Panc1 (cell line): ENCODE results near the gene NOP14. TPM values are rescaled to one million over a fixed set of nuclear protein-coding genes. Genes with fewer than 3 reads are reported as not detected.

Experiments used
- ATAC-seq: fragments of 200-7000 bp; cut with Tn5 transposase; 2 replicates; pipeline ENCODE4 v1.9.1; 2020; ENCODE audit warnings: mild to moderate bottlenecking, moderate library complexity
- BruUV-seq: library from RNA; stranded (reverse); fragments of 400-500 nt; replicated peaks from 2 replicates; lab custom pipeline; 2021; lab: Mats Ljungman, UMichigan
- CTCF ChIA-PET: fragments of 300-600 bp; sonication (Branson Sonifier 250); formaldehyde crosslinking; loops from one replicate; lab custom pipeline; 2022; ENCODE audit warnings: antibody characterized with exemption; lab: Charles Lee
- POLR2A ChIA-PET: fragments of 300-600 bp; sonication (Branson Sonifier 250); formaldehyde crosslinking; loops from one replicate; lab custom pipeline; 2022; ENCODE audit warnings: antibody characterized with exemption; lab: Charles Lee
- DNase-seq: peaks from one replicate; pipeline ENCODE4 v3.0.0-alpha.2; 2010; ENCODE audit warnings: low read depth, low spot score
- H3K27ac ChIP-seq: 2 replicates; pipeline ENCODE4 v1.5.1; 2011; ENCODE audit warnings: mild to moderate bottlenecking, low read length, inconsistent platforms
- H3K27me3 ChIP-seq: fragments of 200-500 bp; sonication (Bioruptor generic); 2 replicates; pipeline ENCODE4 v1.6.0; 2014; ENCODE audit warnings: low read length, inconsistent platforms; ENCODE audit not compliant: control insufficient read depth, insufficient read depth
- H3K36me3 ChIP-seq: fragments of 200-500 bp; sonication (Bioruptor generic); 2 replicates; pipeline ENCODE4 v1.5.1; 2014; ENCODE audit warnings: inconsistent platforms, mild to moderate bottlenecking, low read length, moderate library complexity; ENCODE audit not compliant: control insufficient read depth, insufficient read depth
- H3K4me1 ChIP-seq: 2 replicates; pipeline ENCODE4 v1.5.1; 2011; ENCODE audit warnings: inconsistent platforms, mild to moderate bottlenecking, low read length, moderate library complexity; ENCODE audit not compliant: control insufficient read depth, insufficient read depth
- H3K4me3 ChIP-seq, 2 experiments: 2 replicates each; pipeline ENCODE4 v1.5.1; 2011 to 2012; ENCODE audit warnings: low read depth in 2 of 2, low read length in 2 of 2, mild to moderate bottlenecking in 2 of 2, inconsistent platforms in 1 of 2, moderate library complexity in 1 of 2
- H3K9me3 ChIP-seq: fragments of 200-500 bp; sonication (Bioruptor generic); 2 replicates; pipeline ENCODE4 v1.5.1; 2014; ENCODE audit warnings: low read depth, mild to moderate bottlenecking, inconsistent platforms, low read length, moderate library complexity; ENCODE audit not compliant: control insufficient read depth, insufficient read depth
- POLR2AphosphoS5 ChIP-seq: IDR thresholded peaks from 2 replicates; pipeline ENCODE4 v1.6.1; 2012; ENCODE audit warnings: mild to moderate bottlenecking, low read depth, low read length, moderate library complexity
- SIN3A ChIP-seq: IDR thresholded peaks from 2 replicates; pipeline ENCODE4 v1.6.1; 2012; ENCODE audit warnings: low read depth, mild to moderate bottlenecking, low read length, moderate library complexity, borderline replicate concordance; ENCODE audit not compliant: insufficient read depth
- TCF7L2 ChIP-seq: IDR thresholded peaks from 2 replicates; pipeline ENCODE4 v1.6.1; 2011; ENCODE audit warnings: mild to moderate bottlenecking, low read depth, low read length, inconsistent platforms
- in situ Hi-C: cut with HindIII; loops from 2 replicates; pipeline ENCODE4 v1.10.0; 2016; ENCODE audit warnings: low sequenced_read_pairs, low pct_unique_long_range_greater_than_20kb
- intact Hi-C: fragments of 100-400 bp; cut with micrococcal nuclease; formaldehyde crosslinking; loops from one replicate; pipeline ENCODE4 v1.10.0; 2022; ENCODE audit not compliant: unreplicated experiment
- total RNA-seq: library from RNA; stranded (reverse); gene quantifications from one replicate; pipeline ENCODE4 v1.2.1, GENCODE V29; 2021; ENCODE audit not compliant: unreplicated experiment
- TF ChIP-seq, protein P1 (sequence below), 2 experiments: IDR thresholded peaks; 2 replicates each; pipeline ENCODE4 v1.6.1; 2011 to 2012; ENCODE audit warnings: low read depth in 2 of 2, control low read depth in 1 of 2, low read length in 1 of 2, mild to moderate bottlenecking in 1 of 2, moderate library complexity in 1 of 2; ENCODE audit not compliant: insufficient read depth in 1 of 2
- TF ChIP-seq, protein P2 (sequence below): fragments of 450-650 bp; IDR thresholded peaks from 2 replicates; pipeline ENCODE4 v1.5.1; 2017; ENCODE audit warnings: mild to moderate bottlenecking

Gene NOP14
- total RNA-seq, 1 experiment from 2014 or later = 32.9 TPM

DNA sequence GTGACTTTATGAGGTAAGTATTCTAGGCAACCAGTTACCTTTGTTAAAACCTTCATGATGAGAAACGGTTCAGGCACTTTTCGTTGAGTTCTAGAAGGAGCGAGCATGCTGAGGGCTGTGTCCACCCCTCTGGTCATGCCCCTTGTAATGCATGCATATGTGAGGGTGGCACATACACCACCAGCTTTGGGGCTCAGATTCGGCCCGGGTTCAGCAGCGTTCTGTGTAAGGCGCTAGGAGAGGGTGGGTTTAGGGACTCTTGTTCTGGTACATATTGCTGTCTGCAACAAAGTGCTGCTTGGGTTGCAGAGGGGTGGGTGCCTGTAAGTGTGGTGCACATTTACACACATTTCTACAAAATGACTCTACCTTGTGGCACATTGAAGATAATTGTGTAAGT is 54.5 kb downstream of the NOP14 start:
- intact Hi-C loops = no loop called here

DNA sequence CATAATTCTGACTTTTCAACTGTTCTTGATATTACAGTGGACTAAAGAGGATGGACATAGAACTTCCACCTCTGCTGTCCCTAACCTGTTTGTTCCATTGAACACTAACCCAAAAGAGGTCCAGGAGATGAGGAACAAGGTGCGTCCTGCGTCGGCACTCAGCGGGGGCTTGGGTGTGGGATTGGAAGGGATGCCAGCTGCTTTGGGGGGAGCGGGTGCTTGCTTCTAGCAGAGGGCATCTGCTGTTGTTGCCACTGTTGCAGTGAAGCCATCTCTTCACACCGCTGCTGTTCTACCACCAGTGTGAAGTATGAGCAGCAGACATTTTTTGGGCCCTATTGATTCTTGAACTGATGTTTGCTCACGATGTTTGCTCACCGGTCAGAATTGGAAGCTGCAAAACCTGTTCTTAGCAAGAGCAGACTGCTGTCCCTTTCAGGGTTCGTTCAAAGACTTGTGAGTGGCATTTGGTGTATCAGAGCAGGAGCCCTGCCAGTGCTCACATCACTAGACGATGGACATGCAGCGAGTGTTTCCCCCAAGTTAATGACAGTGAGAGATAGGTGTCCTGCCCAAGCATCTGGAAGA is 55.4 kb downstream of the NOP14 start:
- H3K36me3 ChIP-seq = peaks cover 2% of the 10 kb centered on the region; the same call in 1 of the 2 replicates
- no peak overlapping the region for H3K27ac ChIP-seq
- BruUV-seq = no TSS peak
- H3K27me3 ChIP-seq = no peaks in the 10 kb centered on the region
- H3K4me3 ChIP-seq = no peak overlapping the region
- H3K9me3 ChIP-seq = no peaks in the 10 kb centered on the region
- intact Hi-C loops (no loop called here), in situ Hi-C loops (no loop called here)
- CTCF ChIA-PET = no interaction called here
- TF ChIP-seq, protein P1, sequence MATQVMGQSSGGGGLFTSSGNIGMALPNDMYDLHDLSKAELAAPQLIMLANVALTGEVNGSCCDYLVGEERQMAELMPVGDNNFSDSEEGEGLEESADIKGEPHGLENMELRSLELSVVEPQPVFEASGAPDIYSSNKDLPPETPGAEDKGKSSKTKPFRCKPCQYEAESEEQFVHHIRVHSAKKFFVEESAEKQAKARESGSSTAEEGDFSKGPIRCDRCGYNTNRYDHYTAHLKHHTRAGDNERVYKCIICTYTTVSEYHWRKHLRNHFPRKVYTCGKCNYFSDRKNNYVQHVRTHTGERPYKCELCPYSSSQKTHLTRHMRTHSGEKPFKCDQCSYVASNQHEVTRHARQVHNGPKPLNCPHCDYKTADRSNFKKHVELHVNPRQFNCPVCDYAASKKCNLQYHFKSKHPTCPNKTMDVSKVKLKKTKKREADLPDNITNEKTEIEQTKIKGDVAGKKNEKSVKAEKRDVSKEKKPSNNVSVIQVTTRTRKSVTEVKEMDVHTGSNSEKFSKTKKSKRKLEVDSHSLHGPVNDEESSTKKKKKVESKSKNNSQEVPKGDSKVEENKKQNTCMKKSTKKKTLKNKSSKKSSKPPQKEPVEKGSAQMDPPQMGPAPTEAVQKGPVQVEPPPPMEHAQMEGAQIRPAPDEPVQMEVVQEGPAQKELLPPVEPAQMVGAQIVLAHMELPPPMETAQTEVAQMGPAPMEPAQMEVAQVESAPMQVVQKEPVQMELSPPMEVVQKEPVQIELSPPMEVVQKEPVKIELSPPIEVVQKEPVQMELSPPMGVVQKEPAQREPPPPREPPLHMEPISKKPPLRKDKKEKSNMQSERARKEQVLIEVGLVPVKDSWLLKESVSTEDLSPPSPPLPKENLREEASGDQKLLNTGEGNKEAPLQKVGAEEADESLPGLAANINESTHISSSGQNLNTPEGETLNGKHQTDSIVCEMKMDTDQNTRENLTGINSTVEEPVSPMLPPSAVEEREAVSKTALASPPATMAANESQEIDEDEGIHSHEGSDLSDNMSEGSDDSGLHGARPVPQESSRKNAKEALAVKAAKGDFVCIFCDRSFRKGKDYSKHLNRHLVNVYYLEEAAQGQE (IDR thresholded peaks at IDR 0.05; ENCODE audit: insufficient read depth in 1 of 2, low read depth in 2 of 2, low read length in 1 of 2) = no peak
- TF ChIP-seq, protein P2, sequence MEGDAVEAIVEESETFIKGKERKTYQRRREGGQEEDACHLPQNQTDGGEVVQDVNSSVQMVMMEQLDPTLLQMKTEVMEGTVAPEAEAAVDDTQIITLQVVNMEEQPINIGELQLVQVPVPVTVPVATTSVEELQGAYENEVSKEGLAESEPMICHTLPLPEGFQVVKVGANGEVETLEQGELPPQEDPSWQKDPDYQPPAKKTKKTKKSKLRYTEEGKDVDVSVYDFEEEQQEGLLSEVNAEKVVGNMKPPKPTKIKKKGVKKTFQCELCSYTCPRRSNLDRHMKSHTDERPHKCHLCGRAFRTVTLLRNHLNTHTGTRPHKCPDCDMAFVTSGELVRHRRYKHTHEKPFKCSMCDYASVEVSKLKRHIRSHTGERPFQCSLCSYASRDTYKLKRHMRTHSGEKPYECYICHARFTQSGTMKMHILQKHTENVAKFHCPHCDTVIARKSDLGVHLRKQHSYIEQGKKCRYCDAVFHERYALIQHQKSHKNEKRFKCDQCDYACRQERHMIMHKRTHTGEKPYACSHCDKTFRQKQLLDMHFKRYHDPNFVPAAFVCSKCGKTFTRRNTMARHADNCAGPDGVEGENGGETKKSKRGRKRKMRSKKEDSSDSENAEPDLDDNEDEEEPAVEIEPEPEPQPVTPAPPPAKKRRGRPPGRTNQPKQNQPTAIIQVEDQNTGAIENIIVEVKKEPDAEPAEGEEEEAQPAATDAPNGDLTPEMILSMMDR = no peak
- TF ChIP-seq TCF7L2 (no peak), SIN3A (no peak), POLR2AphosphoS5 (no peak)
- POLR2A ChIA-PET = no interaction called here
- H3K4me1 ChIP-seq = no peaks in the 10 kb centered on the region
- no peak for ATAC-seq
- no peak for DNase-seq

More for the DNA sequence above, 54.5 kb downstream of the NOP14 start:
- Histone ChIP-seq H3K27ac (no peak overlapping the region), H3K27me3 (no peaks in the 10 kb centered on the region), H3K4me3 (no peak overlapping the region), H3K4me1 (no peaks in the 10 kb centered on the region), H3K36me3 (peaks cover 2% of the 10 kb centered on the region; the same call in 1 of the 2 replicates), H3K9me3 (no peaks in the 10 kb centered on the region)
- CTCF ChIA-PET = no interaction called here
- no peak for DNase-seq
- in situ Hi-C loops = no loop called here
- TF ChIP-seq POLR2AphosphoS5 = no peak
- no peak for TF ChIP-seq SIN3A
- TF ChIP-seq, protein P2 = no peak
- TF ChIP-seq TCF7L2 = no peak
- TF ChIP-seq, protein P1 (IDR thresholded peaks at IDR 0.05; ENCODE audit: insufficient read depth in 1 of 2, low read depth in 2 of 2, low read length in 1 of 2) = no peak
- POLR2A ChIA-PET = no interaction called here
- no TSS peak for BruUV-seq
- no peak for ATAC-seq
